Measurements from ENCODE around the gene ZCCHC24.

GRCh38 chr10:79347894-79348639 lies 97.4 kb downstream of the ZCCHC24 start:
- TF ChIP-seq POLR2A (IDR thresholded peaks at IDR 0.05) (no peak), CTCF (IDR thresholded peaks at IDR 0.05) (peak in 1 of 6 experiments; percentile 18)

Data from Peyer's patch (tissue), 4 donors.